SK-N-MC (cell line): Measurements from ENCODE around the gene OR7C1.
"Not testable (repeated sequence)": the region's sequence is repeated elsewhere in the genome, so short reads cannot be mapped to it uniquely, and the experiment has no call there.

Source experiments
- EZH2 ChIP-seq: fragments of 200-600 bp; sonication (generic); IDR thresholded peaks from one replicate; pipeline ENCODE4 v1.6.1; 2017; ENCODE audit warnings: antibody characterized with exemption
- POLR2AphosphoS5 ChIP-seq: IDR thresholded peaks from 2 replicates; pipeline ENCODE4 v1.6.1; 2012; ENCODE audit warnings: mild to moderate bottlenecking, low read depth, low read length, borderline replicate concordance

GRCh38 chr19:14792250-14792649, 42.7 kb downstream of the OR7C1 start:
- not testable (repeated sequence) for TF ChIP-seq EZH2, POLR2AphosphoS5
